Transverse colon (tissue), 4 donors: ENCODE measurements around the gene PAOX. TPM values are rescaled to one million over a fixed set of nuclear protein-coding genes. Genes with fewer than 3 reads are reported as not detected.
A peak's percentile ranks its signal among the peaks of the same experiment; 100 is the strongest.

Source experiments
- DNase-seq: peaks from one replicate; pipeline ENCODE4 v3.0.0-alpha.2; 2019
- H3K27ac ChIP-seq, 4 donors: fragments of 200-600 bp; sonication (generic); 2 replicates each; pipeline ENCODE4 v1.5.1; 2016 to 2018; ENCODE audit warnings: inconsistent platforms in 4 of 4
- H3K27me3 ChIP-seq: fragments of 200-600 bp; sonication (generic); 2 replicates; pipeline ENCODE4 v1.5.1; 2017; ENCODE audit warnings: inconsistent platforms
- H3K36me3 ChIP-seq, 4 donors: fragments of 200-600 bp; sonication (generic); 2 replicates each; pipeline ENCODE4 v1.5.1; 2017 to 2019; ENCODE audit warnings: inconsistent platforms in 4 of 4
- H3K4me1 ChIP-seq, 4 donors: fragments of 200-600 bp; sonication (generic); 2 replicates each; pipeline ENCODE4 v1.5.1; 2017 to 2020; ENCODE audit warnings: inconsistent platforms in 4 of 4
- H3K4me3 ChIP-seq, 4 donors: fragments of 200-600 bp; sonication (generic); 1 replicate in 1 of 4; 2 replicates in 3 of 4; pipeline versions ENCODE4 v1.5.1 to v1.6.1; 2017 to 2019; ENCODE audit warnings: inconsistent platforms in 4 of 4
- H3K9me3 ChIP-seq, 2 donors: fragments of 200-600 bp; sonication (generic); 2 replicates each; pipeline ENCODE4 v1.5.1; 2017 to 2019; ENCODE audit warnings: inconsistent platforms in 2 of 2
- CTCF ChIP-seq, 5 experiments: fragments of 200-600 bp in 3 of 5; fragments of 450-650 bp in 2 of 5; sonication (generic) in 3 of 5; IDR thresholded peaks; 1 replicate in 2 of 5; 2 replicates in 3 of 5; pipeline ENCODE4 v1.5.1; 2016 to 2017; ENCODE audit warnings: antibody characterized with exemption in 5 of 5, inconsistent platforms in 3 of 5, mild to moderate bottlenecking in 2 of 5, moderate library complexity in 1 of 5
- EP300 ChIP-seq: sonication (generic); formaldehyde crosslinking; IDR thresholded peaks from one replicate; pipeline ENCODE4 v1.6.1; 2017; ENCODE audit warnings: antibody characterized with exemption, low read depth
- POLR2A ChIP-seq: fragments of 450-650 bp; IDR thresholded peaks from one replicate; pipeline ENCODE4 v1.6.1; 2016; ENCODE audit warnings: antibody characterized with exemption, mild to moderate bottlenecking, moderate library complexity
- POLR2AphosphoS5 ChIP-seq, 3 donors: sonication (generic); formaldehyde crosslinking; IDR thresholded peaks; one replicate each; pipeline ENCODE4 v1.6.1; 2016; ENCODE audit warnings: antibody characterized with exemption in 3 of 3
- WGBS, 2 donors: methylation state at CpG; one replicate each; pipeline ENCODE4 v1.1.5; 2018; ENCODE audit warnings: low coverage in 1 of 2; 5-methylcytosine and 5-hydroxymethylcytosine counted together
- in situ Hi-C, 4 donors: fragments of 200-750 bp; cut with MboI; loops; one replicate each; pipeline versions ENCODE4 v1.15.0 to v1.15.1; 2017; ENCODE audit warnings: low sequenced_read_pairs in 3 of 4, low pct_ligation_motif_present in 1 of 4, low pct_unique_long_range_greater_than_20kb in 1 of 4
- intact Hi-C: fragments of 100-400 bp; cut with DNase I; formaldehyde crosslinking; loops from one replicate; pipeline ENCODE4 v1.15.1; 2023; ENCODE audit warnings: low total_unique reads
- total RNA-seq, 4 donors: library from RNA; depleted of rRNA; stranded (reverse); fragments of >200 nt; gene quantifications; one replicate each; pipeline ENCODE4 v1.1.0, GENCODE V29; 2016

The PAOX gene
- total RNA-seq, 4 donors from 2014 or later = 11.3 to 32.4 (median 17.1) TPM

- DNase-seq = no peak
- in situ Hi-C loops (no loop called here), intact Hi-C loops (no loop called here)
- TF ChIP-seq EP300 (no peak), POLR2A (no peak), CTCF (IDR thresholded peaks at IDR 0.05) (no peak), POLR2AphosphoS5 (IDR thresholded peaks at IDR 0.05) (no peak)
- WGBS, 2 donors = 84% methylated on average over 11 of the region's 11 CpGs; no CpG with 5 or more reads in 1 of the 2 donors
- no peak overlapping the region for H3K4me3 ChIP-seq
- no peaks in the 10 kb centered on the region for H3K27me3 ChIP-seq
- no peaks in the 10 kb centered on the region for H3K9me3 ChIP-seq
- peak overlapping the region; percentile 29 to 81 (median 42) for H3K27ac ChIP-seq
- peaks cover 5 to 33% (median 25%) of the 10 kb centered on the region in 4 donors for H3K4me1 ChIP-seq
- peaks cover 0 to 9% (median 4%) of the 10 kb centered on the region in 4 donors for H3K36me3 ChIP-seq
These were observed 20.1 kb upstream of the PAOX start for GRCh38 chr10:133358925-133359310.

- Histone ChIP-seq H3K9me3 (no peaks in the 10 kb centered on the region), H3K36me3 (peaks cover 0 to 13% (median 6%) of the 10 kb centered on the region in 4 donors), H3K27me3 (no peaks in the 10 kb centered on the region), H3K27ac (peak overlapping the region; percentile 29 to 81 (median 38)), H3K4me1 (peaks cover 5 to 36% (median 25%) of the 10 kb centered on the region in 4 donors), H3K4me3 (no peak overlapping the region)
- WGBS, 2 donors = 28 to 33% methylated on average over 1 to 6 of the region's 6 CpGs
- intact Hi-C loops = no loop called here
- in situ Hi-C loops = no loop called here
- no peak for TF ChIP-seq CTCF (IDR thresholded peaks at IDR 0.05)
- TF ChIP-seq POLR2AphosphoS5 (IDR thresholded peaks at IDR 0.05) = peak in 2 of 3 donors; percentile 35 to 40
- peak; percentile 82 for DNase-seq
These were observed 19.5 kb upstream of the PAOX start for GRCh38 chr10:133359554-133359971.

- no peak for DNase-seq
- intact Hi-C loops = no loop called here
- Histone ChIP-seq H3K27ac (peak overlapping the region; percentile 29 to 81 (median 38)), H3K9me3 (no peaks in the 10 kb centered on the region), H3K36me3 (peaks cover 0 to 16% (median 6%) of the 10 kb centered on the region in 4 donors), H3K4me1 (peaks cover 5 to 41% (median 25%) of the 10 kb centered on the region in 4 donors), H3K4me3 (no peak overlapping the region), H3K27me3 (no peaks in the 10 kb centered on the region)
- 53% methylated on average over 17 of the region's 17 CpGs; no CpG with 5 or more reads in 1 of the 2 donors for WGBS, 2 donors
- TF ChIP-seq EP300 (no peak), CTCF (IDR thresholded peaks at IDR 0.05) (no peak), POLR2AphosphoS5 (IDR thresholded peaks at IDR 0.05) (no peak), POLR2A (no peak)
- in situ Hi-C loops = no loop called here
These were observed 19.0 kb upstream of the PAOX start for GRCh38 chr10:133359972-133360610.

- WGBS, 2 donors = 95 to 100% methylated on average over 2 to 5 of the region's 5 CpGs
- peaks cover 0 to 22% (median 6%) of the 10 kb centered on the region in 4 donors for H3K36me3 ChIP-seq
- no peaks in the 10 kb centered on the region for H3K27me3 ChIP-seq
- TF ChIP-seq POLR2A = no peak
- no peak for TF ChIP-seq CTCF (IDR thresholded peaks at IDR 0.05)
- TF ChIP-seq EP300 = no peak
- no peak for TF ChIP-seq POLR2AphosphoS5 (IDR thresholded peaks at IDR 0.05)
- DNase-seq = no peak
- in situ Hi-C loops = no loop called here
- intact Hi-C loops = no loop called here
- H3K4me1 ChIP-seq = peaks cover 5 to 46% (median 25%) of the 10 kb centered on the region in 4 donors
- no peak overlapping the region for H3K27ac ChIP-seq
- no peaks in the 10 kb centered on the region for H3K9me3 ChIP-seq
- H3K4me3 ChIP-seq = no peak overlapping the region
These were observed 17.8 kb upstream of the PAOX start for GRCh38 chr10:133361227-133361626.
